ENCODE results near the gene SMPD2.

Gene SMPD2

DNA sequence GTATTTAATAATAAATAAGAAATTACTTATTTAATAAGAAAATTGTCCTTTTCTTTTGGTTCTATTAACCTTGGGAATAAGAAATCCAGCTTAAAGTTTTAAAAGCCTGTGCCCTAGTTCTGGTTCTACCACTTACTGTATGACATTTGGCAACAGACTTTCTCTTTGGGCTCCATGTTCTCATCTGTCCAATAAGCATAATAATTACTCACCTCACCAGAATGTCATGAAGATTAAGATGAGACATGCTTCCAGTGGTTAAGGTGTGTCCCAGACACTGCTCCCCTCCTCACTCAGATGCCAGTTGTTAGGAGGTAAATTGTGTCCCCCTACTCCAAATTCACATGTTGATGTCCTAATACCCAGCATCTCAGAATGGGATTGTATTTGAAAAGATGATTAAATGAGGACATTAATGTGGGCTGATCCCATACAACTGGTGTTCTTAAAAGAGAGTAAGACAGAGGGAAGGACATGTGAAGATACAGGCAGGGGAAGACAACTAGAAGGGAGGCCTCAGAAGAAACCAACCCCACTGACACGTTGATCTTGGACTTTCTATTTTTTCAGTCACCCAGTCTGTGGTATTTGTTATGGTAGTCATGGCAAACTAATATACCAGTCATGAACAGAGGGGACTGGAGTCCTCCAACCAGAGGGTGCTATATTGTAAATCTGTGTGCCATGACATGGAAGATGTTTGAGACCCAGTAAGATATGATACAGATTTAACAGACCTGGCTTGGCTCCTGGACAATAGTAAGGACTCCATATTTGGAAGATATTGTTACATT, 21.4 kb downstream of the SMPD2 start:
- no peak for DNase-seq

- DNase-seq: peak; percentile 28
Observed at GRCh38 chr6:109465772-109466171, 25.2 kb downstream of the SMPD2 start.

DNA sequence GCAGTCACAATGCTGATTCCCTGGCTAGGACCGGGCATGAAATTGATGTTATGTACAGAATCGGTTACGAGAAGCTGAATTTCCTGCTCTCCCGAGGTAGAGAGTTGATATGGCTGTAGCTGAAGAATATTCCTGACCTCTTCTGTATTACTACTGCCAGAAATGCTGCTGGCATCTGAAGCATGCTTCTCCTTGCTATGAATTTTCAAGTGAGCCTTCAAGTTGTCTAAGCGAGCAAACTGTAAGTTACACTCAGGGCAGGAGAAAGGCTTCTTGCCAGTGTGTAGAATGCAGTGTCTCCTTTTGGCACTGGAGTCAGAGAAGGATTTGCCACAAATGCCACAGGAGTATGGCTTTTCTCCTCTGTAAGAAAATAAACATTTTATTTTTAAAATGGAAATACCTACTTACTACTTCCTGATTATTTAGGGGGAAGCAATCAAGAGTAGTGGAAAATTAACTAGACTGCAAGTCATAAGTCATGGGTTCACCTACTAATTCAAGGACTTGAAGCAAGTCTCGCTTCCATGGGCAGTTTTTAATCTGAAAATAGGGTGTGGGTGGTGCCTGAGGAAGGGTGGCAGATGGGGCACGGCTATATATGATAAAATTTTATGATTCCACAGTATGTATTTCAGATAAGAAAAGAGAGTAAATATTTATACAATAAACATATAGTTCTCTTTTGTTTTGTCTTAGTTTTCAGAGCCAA, 25.8 kb downstream of the SMPD2 start:
- DNase-seq: no peak

DNA sequence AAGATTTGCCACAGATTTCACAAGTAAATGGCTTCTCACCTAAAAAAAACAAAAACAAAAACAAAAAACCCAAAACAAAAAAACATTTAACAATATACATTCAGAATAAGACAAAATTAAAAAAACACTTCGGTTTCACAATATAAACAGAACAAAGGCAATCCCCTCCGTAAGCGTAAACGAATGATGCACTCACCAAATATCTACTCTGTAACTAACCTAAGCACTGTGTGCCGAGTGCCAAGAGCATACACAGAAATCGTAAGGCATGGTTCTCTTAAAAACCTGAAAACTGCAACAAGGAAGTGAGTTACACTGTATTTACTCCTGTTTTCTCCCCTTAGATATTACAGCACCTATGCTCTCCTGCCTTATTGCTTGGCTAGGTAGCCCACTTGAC, 27.2 kb downstream of the SMPD2 start:
- no peak for DNase-seq

DNA sequence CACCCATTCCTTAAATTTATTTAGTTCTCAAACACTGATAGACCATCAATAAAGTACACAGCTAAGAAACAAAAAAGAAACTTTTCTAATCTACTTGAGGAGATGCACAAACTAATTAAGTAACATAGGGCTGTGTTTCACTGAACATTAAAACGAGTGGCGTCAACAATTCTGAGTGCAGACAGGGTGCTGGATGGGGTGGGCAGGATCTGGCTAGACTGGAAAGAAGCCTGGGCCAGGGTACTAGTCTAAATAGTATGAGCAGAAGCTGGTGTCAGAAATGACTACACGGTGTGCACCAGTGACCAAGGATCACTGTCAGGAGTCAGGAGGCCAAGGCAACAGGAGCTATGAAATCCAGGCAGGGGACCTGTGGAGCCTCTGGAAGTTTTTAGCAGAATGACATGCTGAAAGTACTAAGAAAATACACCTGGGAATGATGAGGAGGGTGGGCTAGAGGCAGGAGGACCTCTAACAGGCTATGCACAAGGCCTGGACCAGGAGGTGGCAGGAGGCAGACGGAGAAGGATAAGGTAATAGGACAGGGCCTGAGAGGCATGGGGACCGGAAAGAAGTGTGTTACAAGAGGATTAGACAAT, 29.2 kb downstream of the SMPD2 start:
- no peak for DNase-seq

- no peak for DNase-seq
Observed at GRCh38 chr6:109471105-109471810, 30.7 kb downstream of the SMPD2 start.

GRCh38 chr6:109472132-109472995, 31.8 kb downstream of the SMPD2 start:
- no peak for DNase-seq

- no peak for DNase-seq
Observed at GRCh38 chr6:109473120-109473519, 32.6 kb downstream of the SMPD2 start.

DNA sequence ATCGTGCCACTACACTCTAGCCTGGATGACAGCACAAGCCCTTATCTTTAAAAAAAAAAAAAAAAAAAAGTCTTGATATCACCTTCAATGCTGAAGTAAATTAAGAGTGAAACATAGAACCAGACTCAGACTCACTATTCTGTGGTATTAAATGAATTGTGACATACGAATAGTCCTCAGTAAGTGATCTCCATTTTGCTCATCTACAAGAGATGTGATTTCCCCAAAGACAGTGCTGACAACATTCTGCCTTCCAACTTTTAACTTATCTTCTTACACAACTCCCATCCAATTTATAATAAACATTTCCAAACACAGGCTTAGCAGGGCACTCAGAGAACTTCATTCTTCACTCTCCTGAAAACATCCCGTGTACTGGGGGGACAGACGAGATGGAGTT, 34.5 kb downstream of the SMPD2 start:
- no peak for DNase-seq

DNA sequence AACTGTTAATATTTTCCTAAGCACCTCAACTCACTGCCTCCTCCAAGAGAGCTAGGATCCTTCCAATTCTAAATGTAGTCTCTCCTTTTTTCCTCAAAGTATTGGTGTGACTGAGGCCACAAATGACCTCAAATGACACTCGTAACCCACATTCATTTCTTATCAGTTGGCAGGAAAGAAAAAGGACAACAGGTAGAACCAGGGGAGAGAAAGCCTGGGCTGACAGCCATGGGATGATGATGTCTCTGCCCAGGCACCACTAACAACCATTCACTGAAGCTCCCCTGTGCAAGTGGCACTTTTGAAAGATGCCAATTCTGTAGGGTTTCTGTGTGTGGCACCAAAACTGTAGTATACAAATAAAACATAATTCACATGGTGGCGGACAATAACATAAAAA, 35.1 kb downstream of the SMPD2 start:
- no peak for DNase-seq

DNA sequence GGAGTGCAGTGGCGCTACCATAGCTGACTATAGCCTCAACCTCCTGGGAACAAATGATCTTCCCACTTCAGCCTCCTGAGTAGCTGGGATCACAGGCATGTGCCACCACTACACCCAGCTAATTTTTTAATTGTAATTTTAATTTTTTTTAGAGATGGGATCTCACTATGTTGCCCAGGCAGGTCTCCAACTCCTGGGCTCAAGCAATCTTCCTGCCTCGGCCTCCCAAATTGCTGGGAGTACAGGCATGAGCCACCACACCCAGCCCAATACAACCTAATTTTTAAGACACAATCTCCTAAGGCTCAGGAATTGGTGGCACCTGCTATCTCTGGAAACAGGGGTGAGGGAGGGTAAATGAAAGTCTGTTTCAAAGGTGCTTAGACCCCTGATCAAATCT, 36.7 kb downstream of the SMPD2 start:
- no peak for DNase-seq

DNA sequence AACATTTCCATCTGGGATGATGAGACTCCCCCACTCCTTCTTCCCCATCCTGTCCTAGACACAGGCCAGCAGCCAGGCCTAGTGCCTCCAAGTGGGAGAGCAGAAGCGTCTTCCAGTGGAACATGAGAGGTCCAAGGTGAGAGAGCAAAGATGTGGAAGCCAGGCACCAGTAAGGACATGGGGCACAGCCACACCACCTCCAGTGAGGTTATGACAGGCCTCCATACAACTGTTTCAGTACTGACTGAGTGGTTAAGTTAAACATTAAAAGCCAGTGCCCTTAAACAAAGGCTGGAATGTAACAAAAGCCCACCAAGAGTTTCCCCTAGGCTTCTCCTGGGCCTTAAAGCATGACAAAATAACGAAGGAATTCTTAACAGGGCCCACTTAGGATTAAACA, 37.2 kb downstream of the SMPD2 start:
- DNase-seq: no peak

DNA sequence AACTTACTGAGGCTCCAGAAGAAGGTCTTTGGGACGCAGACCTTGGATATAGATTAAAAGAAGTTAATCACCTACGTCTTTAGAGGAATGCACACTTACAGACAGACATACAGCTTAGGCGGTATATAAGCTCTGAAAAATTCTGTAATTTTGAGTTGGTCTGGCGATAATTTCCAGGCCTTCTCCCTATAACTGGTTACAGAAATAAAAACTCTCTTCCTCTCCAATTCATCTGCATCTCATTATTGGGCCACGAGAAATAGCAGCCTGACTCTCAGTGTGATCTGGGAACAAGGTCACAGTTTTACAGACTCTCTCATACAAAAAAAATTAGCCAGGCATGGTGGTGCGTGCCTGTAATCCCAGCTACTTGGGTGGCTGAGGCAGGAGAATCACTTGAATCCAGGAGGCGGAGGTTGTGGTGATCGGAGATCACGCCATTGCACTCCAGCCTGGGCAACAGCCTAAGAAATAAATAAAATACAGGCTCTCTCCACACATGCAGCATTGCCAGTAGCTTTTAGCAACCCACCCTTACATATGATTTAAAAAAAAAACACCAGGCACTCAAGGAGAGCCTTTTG, 37.8 kb downstream of the SMPD2 start:
- no peak for DNase-seq

DNA sequence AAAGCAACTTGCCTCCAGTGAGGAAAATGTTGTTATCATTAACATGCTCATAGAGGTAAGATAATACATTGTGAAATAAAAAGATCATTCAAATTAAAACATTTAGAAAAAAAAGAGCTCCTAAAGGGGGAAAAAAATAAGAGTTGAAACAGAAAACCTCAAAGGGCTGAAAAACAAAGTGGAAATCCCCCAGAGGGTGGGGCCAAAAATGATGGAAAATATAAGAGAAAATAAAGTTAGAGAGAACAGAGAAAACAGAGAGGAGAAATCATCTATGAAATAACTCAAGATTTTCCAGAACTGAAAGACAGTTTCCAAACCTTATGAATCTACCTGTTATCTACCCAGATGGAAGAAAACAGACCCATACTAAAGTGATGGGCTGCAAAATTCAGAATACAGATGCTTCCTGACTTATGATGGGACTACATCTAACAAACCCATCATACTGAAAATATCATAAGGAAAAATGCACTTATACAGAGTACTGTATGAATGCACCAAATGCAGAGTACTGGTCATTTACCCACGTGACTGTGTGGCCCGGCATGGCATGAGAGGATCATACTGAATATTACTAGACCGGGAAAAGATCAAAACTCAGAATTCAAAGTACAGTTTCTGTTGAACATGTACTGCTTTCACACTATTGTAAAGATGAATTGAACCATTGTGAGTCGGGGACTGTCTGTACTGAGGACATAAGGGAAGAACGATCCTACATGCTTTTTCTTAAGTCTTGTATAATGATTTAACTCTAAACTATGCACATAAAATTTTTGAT, 38.5 kb downstream of the SMPD2 start:
- DNase-seq: no peak

DNA sequence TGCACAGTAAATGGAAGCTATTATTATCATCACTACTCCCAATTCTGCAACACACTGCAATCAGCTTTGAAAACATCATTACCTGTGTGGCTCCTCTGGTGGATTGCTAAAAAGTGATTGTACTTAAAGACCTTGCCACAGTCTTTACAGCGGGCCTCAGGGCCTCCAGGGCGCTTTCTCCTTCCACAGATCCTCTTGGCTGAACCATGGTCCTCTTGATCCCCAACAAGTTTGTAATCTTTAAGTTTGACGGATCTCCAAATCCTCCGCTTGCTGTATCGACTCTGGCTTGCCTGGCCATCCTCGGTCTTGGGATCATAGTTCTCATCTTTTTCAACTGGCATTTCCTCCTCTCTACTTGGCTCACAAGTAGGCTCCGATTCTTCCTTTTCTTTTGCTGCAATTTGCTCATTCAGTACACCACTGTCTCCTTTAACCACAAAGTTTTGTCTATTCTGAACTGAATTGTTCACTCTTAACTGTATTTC, 40.5 kb downstream of the SMPD2 start:
- DNase-seq: no peak

DNA sequence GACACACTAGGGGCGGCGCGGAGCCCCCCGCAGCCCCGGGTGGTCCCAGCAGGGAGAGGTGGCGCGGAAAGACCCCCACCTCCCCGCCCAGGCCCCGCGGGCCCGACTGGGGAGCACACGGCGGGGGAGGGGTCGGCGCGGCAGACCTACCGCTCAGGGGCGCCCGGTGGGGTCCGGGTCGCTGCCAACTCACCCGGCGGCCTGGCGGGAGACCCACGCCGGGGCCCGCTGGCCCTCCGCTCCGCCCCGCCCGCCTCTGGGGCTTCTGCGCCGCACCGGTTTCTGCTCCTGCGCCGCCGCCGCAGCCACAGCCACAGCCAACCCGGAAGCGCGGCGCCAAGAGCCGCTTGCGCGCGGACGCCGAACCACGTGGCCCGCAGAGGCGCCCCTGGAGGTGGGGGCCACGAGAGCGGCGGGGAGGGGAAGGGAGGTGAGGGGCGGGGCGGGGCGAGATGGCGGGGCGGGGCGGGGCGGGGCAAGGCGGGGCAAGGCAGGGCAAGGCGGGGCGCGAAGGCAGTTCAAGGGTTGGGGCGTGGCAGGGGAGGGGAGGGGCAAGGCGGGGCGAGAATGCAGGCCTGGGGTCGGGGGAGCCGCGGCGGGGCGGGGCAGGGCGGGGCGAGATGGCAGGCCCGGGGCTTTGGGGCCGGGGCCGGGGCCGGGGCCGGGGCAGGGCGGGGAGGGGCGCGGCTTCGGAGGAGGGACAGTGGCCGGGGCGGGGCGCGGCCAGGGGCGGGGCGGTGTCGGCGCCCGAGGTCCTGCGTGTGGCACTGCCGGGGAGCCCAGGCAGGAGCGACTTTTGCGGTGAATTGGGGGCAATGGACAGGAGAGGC, 42.6 kb downstream of the SMPD2 start, which contains the start of gene ZBTB24:
TSS of gene ZBTB24 (minus strand) at position 315 of the 830 bp plus-strand sequence. CDS start 1,193 bp downstream, outside the sequence.
- peak; percentile 98 for DNase-seq

DNA sequence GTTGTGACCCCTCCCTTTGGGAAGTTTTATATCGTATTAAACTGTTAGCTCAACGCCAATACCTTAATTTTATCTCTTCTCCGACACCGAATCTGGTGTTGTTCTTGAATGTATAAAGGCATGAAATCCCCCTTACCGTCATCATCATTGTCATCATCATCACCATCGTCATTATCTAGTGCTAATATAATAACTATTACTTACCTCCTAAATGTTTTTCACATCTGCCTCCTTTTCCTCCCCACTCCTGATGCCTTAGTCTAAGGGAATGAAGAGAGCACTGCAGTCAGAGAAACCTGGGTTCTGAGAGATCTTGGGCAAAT, 43.2 kb downstream of the SMPD2 start:
- no peak for DNase-seq

DNA sequence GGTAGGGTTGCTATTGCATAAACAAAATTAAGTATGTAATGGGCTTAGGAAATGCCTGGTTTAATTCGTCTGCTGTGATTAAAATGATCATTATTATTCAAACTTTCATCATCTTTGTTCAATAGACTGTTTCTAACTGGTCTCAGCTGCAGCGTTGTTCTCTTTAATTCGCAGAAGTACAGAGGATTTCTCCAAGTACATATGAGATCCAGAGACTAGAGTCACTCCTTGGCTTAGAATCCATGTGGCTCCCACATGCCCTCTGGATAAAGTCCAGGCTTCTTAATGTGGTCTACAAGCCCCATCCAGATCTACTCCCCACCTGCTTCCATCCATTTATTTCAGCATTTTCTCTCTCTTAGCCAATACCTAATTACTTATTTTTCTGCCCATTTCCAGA, 43.6 kb downstream of the SMPD2 start:
- no peak for DNase-seq

DNA sequence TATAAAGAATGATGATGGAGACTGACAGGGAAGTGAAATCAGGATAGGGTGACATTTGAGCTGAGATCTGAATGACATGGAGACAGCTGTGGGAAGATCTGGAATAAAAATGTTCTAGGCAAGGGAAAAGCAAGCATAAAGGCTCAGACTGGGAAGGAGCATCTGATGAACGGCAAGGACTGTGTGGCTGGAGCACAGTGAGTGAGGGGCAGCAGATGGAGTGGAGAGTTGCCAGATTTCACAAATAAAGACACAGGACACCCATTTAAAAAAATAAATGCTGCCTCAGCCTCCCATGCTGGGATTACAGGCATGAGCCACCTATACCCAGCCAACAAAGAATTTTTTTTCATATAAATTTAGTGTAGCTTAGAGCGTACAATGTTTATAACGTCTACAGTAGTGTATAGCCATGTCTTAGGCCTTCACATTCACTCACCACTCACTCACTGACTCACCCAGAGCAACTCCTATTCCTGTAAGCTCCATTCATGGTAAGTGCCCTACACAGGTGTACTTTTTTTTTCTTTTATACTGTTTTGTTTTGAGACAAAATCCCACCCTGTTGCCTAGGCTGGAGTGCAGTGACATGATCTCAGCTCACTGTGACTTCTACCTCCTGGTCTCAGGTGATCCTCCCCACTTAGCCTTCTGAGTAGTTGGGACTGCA, 44.9 kb downstream of the SMPD2 start:
- no peak for DNase-seq

DNA sequence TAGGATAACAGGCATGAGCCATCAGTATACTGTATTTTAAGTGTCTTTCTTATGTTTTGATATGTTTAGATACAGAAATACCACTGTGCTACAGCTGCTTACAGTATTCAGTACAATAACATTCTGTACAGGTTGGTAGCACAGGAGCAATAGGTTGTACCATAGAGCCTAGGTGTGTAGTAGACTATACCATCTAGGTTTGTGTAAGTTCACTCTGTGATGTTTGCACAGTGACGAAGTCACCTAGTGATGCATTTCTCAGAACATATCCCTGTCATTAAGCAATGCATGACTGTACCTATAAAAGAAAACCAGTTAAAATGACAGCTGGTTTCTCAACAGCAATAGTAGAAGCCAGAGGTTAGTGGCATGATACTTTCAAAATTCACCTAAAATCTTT, 45.5 kb downstream of the SMPD2 start:
- DNase-seq: no peak
